Esophagus (tissue), 2 donors: ENCODE measurements around the gene COL8A2. TPM values are rescaled to one million over a fixed set of nuclear protein-coding genes. Genes with fewer than 3 reads are reported as not detected.
A peak's percentile ranks its signal among the peaks of the same experiment; 100 is the strongest.

Experiments
- H3K27ac ChIP-seq, 2 donors: one replicate each; pipeline ENCODE4 v1.5.1; 2013; ENCODE audit warnings: low read depth in 2 of 2, mild to moderate bottlenecking in 2 of 2, inconsistent platforms in 1 of 2, low read length in 1 of 2, moderate library complexity in 1 of 2
- H3K27me3 ChIP-seq, 2 donors: one replicate each; pipeline ENCODE4 v1.6.1; 2013; ENCODE audit warnings: low read length in 2 of 2, control low read depth in 1 of 2, mild to moderate bottlenecking in 1 of 2; ENCODE audit not compliant: insufficient read depth in 2 of 2, control insufficient read depth in 1 of 2
- H3K36me3 ChIP-seq, 2 donors: one replicate each; pipeline ENCODE4 v1.6.1; 2013; ENCODE audit warnings: low read length in 1 of 2; ENCODE audit not compliant: control insufficient read depth in 2 of 2, insufficient read depth in 2 of 2
- H3K4me1 ChIP-seq, 2 donors: one replicate each; pipeline ENCODE4 v1.6.1; 2013; ENCODE audit warnings: low read length in 1 of 2; ENCODE audit not compliant: control insufficient read depth in 2 of 2, insufficient read depth in 2 of 2
- H3K4me3 ChIP-seq, 2 donors: one replicate each; pipeline ENCODE4 v1.5.1; 2013; ENCODE audit warnings: low read length in 2 of 2, mild to moderate bottlenecking in 2 of 2, low read depth in 1 of 2, moderate library complexity in 1 of 2
- H3K9me3 ChIP-seq, 2 donors: one replicate each; pipeline ENCODE4 v1.6.1; 2013; ENCODE audit warnings: mild to moderate bottlenecking in 2 of 2, low read depth in 1 of 2, low read length in 1 of 2, moderate library complexity in 1 of 2; ENCODE audit not compliant: control insufficient read depth in 2 of 2, insufficient read depth in 1 of 2
- WGBS, 2 donors: extraction: QIAGEN DNeasy Blood & Tissue Kit; methylation state at CpG; one replicate each; pipeline ENCODE4 v1.1.7; 2013; 5-methylcytosine and 5-hydroxymethylcytosine counted together
- polyA plus RNA-seq, 2 donors: library from polyadenylated mRNA; stranded (reverse); fragments of 200-250 nt; gene quantifications; one replicate each; pipeline ENCODE4 v1.2.3, GENCODE V29; 2013
- donor health status: healthy with polysubstance abuse.
- donor health status: Bipolar disorder and iron deficiency.

COL8A2 gene
- polyA plus RNA-seq, 2 donors, result 2.0 to 2.9 TPM

DNA sequence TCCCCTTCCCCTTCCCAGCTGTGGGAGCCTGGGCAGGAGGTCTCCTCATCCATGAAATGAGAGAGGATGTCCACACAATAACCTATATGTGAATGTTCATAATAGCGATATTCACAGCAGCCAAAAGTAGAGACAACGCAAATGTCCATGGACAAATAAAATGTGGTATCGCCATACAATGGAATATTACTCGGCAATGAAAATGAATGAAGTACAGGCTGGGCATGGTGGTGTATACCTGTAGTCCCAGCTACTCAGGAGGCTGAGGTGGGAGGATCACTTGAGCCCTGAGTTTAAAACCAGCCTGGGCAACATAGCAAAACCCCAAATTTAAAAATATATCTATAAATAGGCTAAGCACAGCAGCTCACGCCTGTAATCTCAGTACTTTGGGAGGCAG is 23.5 kb downstream of the COL8A2 start:
- no peaks in the 10 kb centered on the region for H3K9me3 ChIP-seq
- no peaks in the 10 kb centered on the region for H3K36me3 ChIP-seq
- H3K4me1 ChIP-seq, result peaks cover 0 to 3% of the 10 kb centered on the region in 2 donors
- 95 to 97% methylated on average over 5 of the region's 5 CpGs for WGBS, 2 donors
- H3K27ac ChIP-seq, result no peak overlapping the region
- H3K4me3 ChIP-seq, result no peak overlapping the region
- no peaks in the 10 kb centered on the region for H3K27me3 ChIP-seq

DNA sequence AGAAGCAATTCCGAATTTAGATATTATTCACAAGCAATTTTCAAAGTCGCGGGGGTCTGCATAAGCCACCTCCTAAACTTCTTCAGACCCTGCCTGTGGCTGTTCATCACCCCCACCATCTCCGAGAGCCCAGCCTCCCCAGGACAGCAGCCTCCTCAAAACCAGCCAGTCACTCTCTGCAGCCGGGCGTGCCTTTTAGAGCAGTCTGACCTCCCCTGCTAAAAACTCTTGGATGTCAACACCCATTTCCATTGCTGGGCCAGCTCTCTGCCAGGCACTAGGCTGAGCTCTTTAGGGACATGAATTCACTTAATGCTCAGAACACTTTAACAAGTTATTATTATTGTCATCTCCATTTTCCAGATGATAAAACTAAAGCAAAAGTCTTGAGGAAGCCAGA is 24.6 kb downstream of the COL8A2 start:
- peaks cover 0 to 3% of the 10 kb centered on the region in 2 donors for H3K4me1 ChIP-seq
- H3K4me3 ChIP-seq, result no peak overlapping the region
- WGBS, 2 donors, result 64 to 68% methylated on average over 6 of the region's 6 CpGs
- H3K27me3 ChIP-seq, result no peaks in the 10 kb centered on the region
- no peaks in the 10 kb centered on the region for H3K9me3 ChIP-seq
- no peak overlapping the region for H3K27ac ChIP-seq
- H3K36me3 ChIP-seq, result peaks cover 0 to 5% of the 10 kb centered on the region in 2 donors

- no peaks in the 10 kb centered on the region for H3K9me3 ChIP-seq
- no peak overlapping the region for H3K4me3 ChIP-seq
- no peaks in the 10 kb centered on the region for H3K27me3 ChIP-seq
- WGBS, 2 donors, result 24 to 31% methylated on average over 18 of the region's 18 CpGs
- H3K36me3 ChIP-seq, result peaks cover 0 to 5% of the 10 kb centered on the region in 2 donors
- peaks cover 0 to 3% of the 10 kb centered on the region in 2 donors for H3K4me1 ChIP-seq
- no peak overlapping the region for H3K27ac ChIP-seq
These were observed 25.2 kb downstream of the COL8A2 start for GRCh38 chr1:36099681-36100341.

DNA sequence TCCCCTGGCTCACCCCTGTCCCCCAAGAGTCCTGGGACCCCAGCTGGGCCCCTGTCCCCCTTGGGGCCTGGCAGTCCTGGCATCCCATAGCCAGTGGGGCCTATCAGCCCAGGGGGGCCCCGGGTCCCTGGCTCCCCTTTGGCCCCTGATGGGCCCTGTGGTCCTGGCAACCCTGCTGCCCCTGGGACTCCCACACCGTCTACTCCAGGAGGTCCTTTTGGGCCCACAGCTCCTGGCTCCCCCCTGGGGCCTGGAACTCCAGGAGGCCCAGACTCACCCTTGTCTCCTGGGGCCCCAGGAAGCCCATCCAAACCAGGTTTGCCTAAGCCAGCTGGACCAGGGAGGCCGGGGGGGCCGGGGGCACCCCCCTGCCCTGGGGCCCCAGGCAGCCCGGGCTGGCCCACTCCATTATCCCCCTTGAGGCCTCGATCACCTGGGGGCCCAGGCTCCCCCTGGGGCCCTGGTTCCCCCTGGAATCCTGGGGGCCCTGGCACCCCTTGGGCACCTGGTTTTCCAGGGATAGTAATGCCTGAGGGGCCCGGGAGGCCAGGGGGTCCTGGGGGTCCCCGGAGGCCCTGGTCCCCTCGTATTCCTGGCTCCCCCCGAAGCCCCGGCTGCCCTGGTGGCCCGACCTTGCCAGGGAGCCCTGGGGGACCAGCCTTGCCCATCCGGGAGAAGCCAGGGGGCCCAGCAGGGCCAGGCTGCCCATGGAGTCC is 26.2 kb downstream of the COL8A2 start:
- peaks cover 0 to 3% of the 10 kb centered on the region in 2 donors for H3K4me1 ChIP-seq
- no peak overlapping the region for H3K4me3 ChIP-seq
- peaks cover 0 to 15% of the 10 kb centered on the region in 2 donors for H3K36me3 ChIP-seq
- H3K27me3 ChIP-seq, result no peaks in the 10 kb centered on the region
- no peaks in the 10 kb centered on the region for H3K9me3 ChIP-seq
- no peak overlapping the region for H3K27ac ChIP-seq
- WGBS, 2 donors, result 80 to 86% methylated on average over 13 of the region's 13 CpGs

DNA sequence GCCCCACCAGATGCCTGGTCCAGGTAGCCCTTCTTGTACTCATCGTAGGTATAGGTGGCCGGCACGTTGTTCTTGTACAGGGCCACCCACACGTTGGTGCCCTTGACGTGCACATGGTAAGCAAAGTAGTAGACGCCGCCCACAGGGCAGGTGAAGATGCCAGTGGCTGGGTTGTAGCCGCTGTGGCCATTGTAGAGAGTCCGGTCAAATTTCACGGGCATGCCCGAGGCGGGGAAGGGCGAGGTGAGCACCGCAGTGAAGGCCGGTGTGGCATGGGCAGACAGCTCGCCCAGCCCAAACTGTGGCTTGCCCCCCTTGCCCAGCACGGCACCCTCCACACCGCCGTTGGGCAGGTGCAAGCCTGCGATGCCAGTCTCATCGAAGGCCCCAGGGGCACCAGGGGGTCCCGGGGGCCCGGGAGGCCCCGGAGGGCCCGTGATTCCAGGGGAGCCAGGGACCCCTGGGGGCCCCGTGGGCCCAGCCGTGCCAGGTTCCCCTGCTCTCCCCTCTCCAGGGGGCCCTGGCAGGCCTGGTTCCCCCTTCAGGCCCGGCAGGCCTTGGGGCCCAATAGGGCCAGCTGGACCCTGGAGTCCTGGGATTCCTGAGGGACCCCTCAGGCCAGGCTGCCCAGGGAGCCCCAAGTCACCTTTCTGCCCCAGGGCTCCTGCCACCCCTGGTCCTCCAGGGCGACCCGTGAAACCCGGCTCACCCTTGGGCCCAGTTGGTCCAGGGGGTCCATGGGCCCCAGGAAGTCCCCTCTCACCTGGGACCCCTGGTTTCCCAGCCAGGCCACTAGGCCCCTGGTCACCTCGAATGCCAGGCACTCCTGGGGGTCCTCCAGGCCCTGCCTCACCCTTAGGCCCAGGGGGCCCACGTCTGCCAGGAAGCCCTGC is 27.1 kb downstream of the COL8A2 start:
- peak overlapping the region in 1 of 2 donors; percentile 4 for H3K27ac ChIP-seq
- peaks cover 0 to 3% of the 10 kb centered on the region in 2 donors for H3K4me1 ChIP-seq
- H3K36me3 ChIP-seq, result peaks cover 4 to 23% of the 10 kb centered on the region in 2 donors
- H3K4me3 ChIP-seq, result no peak overlapping the region
- H3K9me3 ChIP-seq, result no peaks in the 10 kb centered on the region
- 87 to 89% methylated on average over 33 of the region's 33 CpGs for WGBS, 2 donors
- H3K27me3 ChIP-seq, result no peaks in the 10 kb centered on the region

GRCh38 chr1:36096500-36097432 is 28.3 kb downstream of the COL8A2 start:
- Histone ChIP-seq H3K27me3 (no peaks in the 10 kb centered on the region), H3K27ac (peak overlapping the region in 1 of 2 donors; percentile 4), H3K4me3 (no peak overlapping the region), H3K36me3 (peaks cover 6 to 34% of the 10 kb centered on the region in 2 donors), H3K4me1 (peaks cover 0 to 3% of the 10 kb centered on the region in 2 donors), H3K9me3 (no peaks in the 10 kb centered on the region)
- WGBS, 2 donors, result 68 to 74% methylated on average over 16 of the region's 16 CpGs

DNA sequence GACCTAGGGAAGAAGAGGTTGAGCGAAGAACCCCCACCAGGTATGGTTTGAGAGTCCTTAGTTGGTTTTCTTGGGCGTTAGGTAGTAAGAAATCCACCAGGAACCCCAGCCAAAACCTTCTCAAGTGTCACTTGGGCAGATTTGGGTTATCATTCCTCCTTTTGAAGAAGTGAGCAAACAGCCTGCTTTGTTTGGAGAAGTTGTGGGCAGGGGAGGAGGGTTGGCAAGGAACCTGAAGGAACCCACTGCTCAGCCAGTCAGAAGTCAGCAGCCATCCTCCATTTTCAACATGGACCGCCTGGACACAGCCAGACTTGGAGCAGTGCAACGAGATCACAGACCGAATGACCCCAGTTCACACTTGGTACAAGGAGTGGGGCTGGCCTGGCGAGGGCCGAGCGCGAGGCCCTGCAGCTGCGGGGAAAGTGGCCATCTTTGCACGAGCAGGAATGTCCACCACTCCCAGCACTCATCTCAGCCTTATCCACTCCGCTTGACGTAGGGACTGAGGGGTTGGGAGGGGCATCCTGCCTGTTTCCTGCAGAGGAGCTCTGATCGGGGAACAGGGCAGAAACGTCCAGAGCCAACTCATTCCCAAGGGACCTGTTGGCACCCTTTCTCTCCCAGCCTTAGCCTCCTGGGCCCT is 29.1 kb downstream of the COL8A2 start:
- H3K9me3 ChIP-seq, result no peaks in the 10 kb centered on the region
- 70 to 75% methylated on average over 15 of the region's 15 CpGs for WGBS, 2 donors
- peaks cover 6 to 40% of the 10 kb centered on the region in 2 donors for H3K36me3 ChIP-seq
- no peaks in the 10 kb centered on the region for H3K27me3 ChIP-seq
- no peak overlapping the region for H3K4me3 ChIP-seq
- H3K27ac ChIP-seq, result no peak overlapping the region
- peaks cover 0 to 5% of the 10 kb centered on the region in 2 donors for H3K4me1 ChIP-seq

GRCh38 chr1:36094621-36095061 is 30.4 kb downstream of the COL8A2 start:
- no peak overlapping the region for H3K27ac ChIP-seq
- H3K27me3 ChIP-seq, result no peaks in the 10 kb centered on the region

More at GRCh38 chr1:36094621-36095061, 30.4 kb downstream of the COL8A2 start:
- no peak overlapping the region for H3K4me3 ChIP-seq
- 74 to 79% methylated on average over 8 of the region's 8 CpGs for WGBS, 2 donors
- peaks cover 6 to 40% of the 10 kb centered on the region in 2 donors for H3K36me3 ChIP-seq
- peaks cover 0 to 4% of the 10 kb centered on the region in 2 donors for H3K4me1 ChIP-seq
- H3K9me3 ChIP-seq, result no peaks in the 10 kb centered on the region
